Skeletal muscle tissue (tissue), 4 donors: ENCODE data around the gene NPPB. TPM values are rescaled to one million over a fixed set of nuclear protein-coding genes. Genes with fewer than 3 reads are reported as not detected.

ENCODE experiments used
- H3K27ac ChIP-seq: one replicate; pipeline ENCODE4 v1.7.0; 2013; ENCODE audit warnings: mild to moderate bottlenecking, low read depth, low read length, inconsistent platforms
- H3K27me3 ChIP-seq, 3 donors: one replicate each; pipeline ENCODE4 v1.7.0; 2013; ENCODE audit warnings: low read length in 3 of 3; ENCODE audit not compliant: control insufficient read depth in 3 of 3, insufficient read depth in 3 of 3
- H3K36me3 ChIP-seq, 3 donors: one replicate each; pipeline ENCODE4 v1.7.0; 2013; ENCODE audit warnings: low read length in 3 of 3; ENCODE audit not compliant: control insufficient read depth in 3 of 3, insufficient read depth in 3 of 3
- H3K4me1 ChIP-seq, 3 donors: one replicate each; pipeline ENCODE4 v1.7.0; 2013; ENCODE audit warnings: low read length in 3 of 3, mild to moderate bottlenecking in 3 of 3; ENCODE audit not compliant: control insufficient read depth in 3 of 3, insufficient read depth in 3 of 3
- H3K4me3 ChIP-seq, 3 donors: one replicate each; pipeline ENCODE4 v1.7.0; 2013; ENCODE audit warnings: low read length in 3 of 3
- H3K9ac ChIP-seq, 3 donors: one replicate each; pipeline ENCODE4 v1.7.0; 2013; ENCODE audit warnings: low read length in 3 of 3, mild to moderate bottlenecking in 3 of 3, moderate library complexity in 2 of 3, low read depth in 1 of 3
- H3K9me3 ChIP-seq, 3 donors: one replicate each; pipeline ENCODE4 v1.7.0; 2013; ENCODE audit warnings: low read length in 3 of 3; ENCODE audit not compliant: control insufficient read depth in 3 of 3
- total RNA-seq: library from RNA; depleted of rRNA; stranded (reverse); fragments of >200 nt; gene quantifications from one replicate; pipeline ENCODE4 v1.2.3, GENCODE V29; 2014
- donor health status: Osteomylitis.

Gene NPPB
- total RNA-seq, 1 donor from 2014 or later, result 1.0 TPM

- Histone ChIP-seq H3K4me3 (no peak overlapping the region), H3K27ac (no peak overlapping the region), H3K9me3 (no peaks in the 10 kb centered on the region), H3K27me3 (peaks cover 38 to 42% (median 39%) of the 10 kb centered on the region in 3 donors), H3K9ac (no peak overlapping the region), H3K4me1 (no peaks in the 10 kb centered on the region), H3K36me3 (no peaks in the 10 kb centered on the region)
Measured at GRCh38 chr1:11860587-11860986, 1.8 kb upstream of the NPPB start.

GRCh38 chr1:11860083-11860482 is 1.3 kb upstream of the NPPB start:
- Histone ChIP-seq H3K4me1 (no peaks in the 10 kb centered on the region), H3K9me3 (no peaks in the 10 kb centered on the region), H3K36me3 (no peaks in the 10 kb centered on the region), H3K9ac (no peak overlapping the region), H3K27ac (no peak overlapping the region), H3K4me3 (no peak overlapping the region), H3K27me3 (peaks cover 38 to 42% (median 39%) of the 10 kb centered on the region in 3 donors)

DNA sequence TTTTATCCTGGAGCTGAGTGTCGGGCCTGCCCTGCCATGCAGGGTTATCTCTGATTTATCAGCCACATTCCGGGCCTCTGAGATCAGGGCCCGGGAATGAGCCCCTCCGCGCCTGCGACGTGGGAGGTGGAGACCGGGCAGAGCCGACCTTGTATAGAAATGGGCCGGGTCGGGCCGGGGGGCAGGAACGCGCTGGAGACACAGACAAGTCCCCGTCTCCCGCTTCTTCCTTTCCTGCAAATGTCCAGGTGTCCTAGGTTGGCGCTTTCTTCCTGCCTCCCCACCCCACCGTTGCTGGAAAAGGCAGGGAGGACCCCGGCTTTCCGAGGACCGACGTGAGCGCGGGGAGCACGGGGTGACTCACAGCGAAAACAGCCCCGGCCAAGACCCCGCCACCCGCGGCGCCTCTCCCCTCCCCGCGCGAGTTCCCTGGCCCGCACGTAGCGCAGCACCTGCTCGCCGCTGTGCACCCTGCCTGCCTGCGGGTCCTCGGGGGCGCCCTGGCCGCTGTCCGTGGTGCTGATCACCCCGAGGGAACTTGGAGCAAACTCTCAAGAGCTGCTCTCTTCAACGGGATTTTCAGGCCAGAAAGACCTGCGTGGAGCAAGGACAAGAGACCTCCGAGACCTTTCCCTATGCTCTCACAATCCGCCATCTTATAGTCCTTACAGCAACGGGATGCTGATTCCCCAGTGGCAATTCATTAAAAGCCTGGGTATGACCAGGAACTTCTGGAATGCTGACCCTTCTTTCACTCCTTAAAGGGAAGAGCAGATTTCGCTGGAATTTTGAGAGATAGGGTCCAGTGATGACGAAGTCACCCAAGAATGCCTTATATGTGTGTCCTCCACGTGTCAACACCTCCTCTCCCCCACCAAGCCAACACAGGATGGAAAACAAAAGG is 475 bp upstream of the NPPB start:
- Histone ChIP-seq H3K36me3 (no peaks in the 10 kb centered on the region), H3K9me3 (no peaks in the 10 kb centered on the region), H3K27me3 (peaks cover 39 to 46% (median 44%) of the 10 kb centered on the region in 3 donors), H3K9ac (no peak overlapping the region), H3K27ac (no peak overlapping the region), H3K4me3 (no peak overlapping the region), H3K4me1 (no peaks in the 10 kb centered on the region)

DNA sequence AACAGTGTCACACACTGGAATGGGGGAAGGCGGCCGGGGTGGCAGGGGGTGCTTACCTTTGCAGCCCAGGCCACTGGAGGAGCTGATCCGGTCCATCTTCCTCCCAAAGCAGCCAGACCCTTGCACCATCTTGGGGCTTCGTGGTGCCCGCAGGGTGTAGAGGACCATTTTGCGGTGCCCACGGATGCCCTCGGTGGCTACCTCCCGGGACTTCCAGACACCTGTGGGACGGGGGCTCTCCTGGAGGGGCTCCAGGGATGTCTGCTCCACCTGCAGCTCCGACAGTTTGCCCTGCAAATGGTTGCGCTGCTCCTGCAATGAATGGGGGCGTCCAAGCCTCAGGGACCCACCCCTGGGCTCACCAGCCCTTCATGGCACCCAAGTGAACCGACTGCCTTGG is 587 bp downstream of the NPPB start:
- no peaks in the 10 kb centered on the region for H3K9me3 ChIP-seq
- no peaks in the 10 kb centered on the region for H3K4me1 ChIP-seq
- H3K27ac ChIP-seq, result no peak overlapping the region
- no peak overlapping the region for H3K9ac ChIP-seq
- H3K36me3 ChIP-seq, result no peaks in the 10 kb centered on the region
- peaks cover 39 to 47% (median 46%) of the 10 kb centered on the region in 3 donors for H3K27me3 ChIP-seq
- no peak overlapping the region for H3K4me3 ChIP-seq

DNA sequence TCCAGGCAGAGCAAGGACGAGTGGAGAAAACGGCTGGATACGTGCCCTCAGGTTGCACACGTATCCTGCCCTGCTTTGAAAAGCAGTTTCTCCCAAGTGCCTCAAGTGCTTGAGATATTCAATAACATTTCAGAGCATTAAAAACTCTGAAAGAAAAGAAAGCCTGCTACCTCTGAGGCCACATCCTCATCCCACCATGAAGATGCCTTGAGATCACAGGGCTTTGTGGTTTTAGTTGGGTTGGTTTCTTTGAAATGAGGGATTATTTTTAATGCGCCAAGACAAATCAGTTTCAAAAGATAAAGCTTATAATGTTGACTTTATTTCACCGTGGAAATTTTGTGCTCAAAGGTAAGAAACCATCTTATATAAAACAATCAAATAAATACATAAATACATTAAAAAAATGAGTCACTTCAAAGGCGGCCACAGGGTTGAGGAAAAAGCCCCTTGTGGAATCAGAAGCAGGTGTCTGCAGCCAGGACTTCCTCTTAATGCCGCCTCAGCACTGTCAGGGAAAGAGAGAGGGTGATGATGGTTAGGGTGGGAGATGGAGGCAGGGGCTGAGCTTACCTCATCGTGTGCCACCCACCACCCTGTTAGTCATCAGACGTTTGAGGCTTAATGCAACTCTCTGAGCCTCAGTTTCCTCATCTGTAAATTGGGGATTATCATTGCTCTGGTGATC is 1.4 kb downstream of the NPPB start:
- no peaks in the 10 kb centered on the region for H3K36me3 ChIP-seq
- peaks cover 39 to 47% (median 45%) of the 10 kb centered on the region in 3 donors for H3K27me3 ChIP-seq
- H3K9ac ChIP-seq, result no peak overlapping the region
- H3K4me1 ChIP-seq, result no peaks in the 10 kb centered on the region
- no peak overlapping the region for H3K4me3 ChIP-seq
- no peak overlapping the region for H3K27ac ChIP-seq
- H3K9me3 ChIP-seq, result no peaks in the 10 kb centered on the region

DNA sequence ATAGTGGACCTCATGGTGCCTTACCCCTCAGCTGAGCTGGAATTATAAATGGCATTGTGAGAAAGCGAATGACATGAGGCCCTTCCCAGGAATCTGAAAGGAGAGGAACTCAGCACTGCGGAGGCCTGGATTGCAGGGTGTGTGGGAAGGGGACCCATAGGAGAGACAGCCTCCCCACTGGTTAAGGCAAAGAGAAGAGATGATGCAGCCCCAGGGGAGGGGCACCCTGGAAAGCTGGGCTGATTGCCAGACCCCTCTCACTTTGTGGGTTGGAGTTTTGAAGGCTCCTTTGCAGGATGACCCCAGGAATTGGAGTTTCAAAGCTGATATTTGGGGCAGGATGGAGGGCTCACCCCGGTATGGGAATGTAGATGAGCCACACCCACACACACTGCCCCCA is 2.0 kb downstream of the NPPB start:
- H3K36me3 ChIP-seq, result no peaks in the 10 kb centered on the region
- H3K9ac ChIP-seq, result no peak overlapping the region
- no peaks in the 10 kb centered on the region for H3K4me1 ChIP-seq
- H3K27ac ChIP-seq, result no peak overlapping the region
- no peaks in the 10 kb centered on the region for H3K9me3 ChIP-seq
- no peak overlapping the region for H3K4me3 ChIP-seq
- peaks cover 38 to 47% (median 43%) of the 10 kb centered on the region in 3 donors for H3K27me3 ChIP-seq

DNA sequence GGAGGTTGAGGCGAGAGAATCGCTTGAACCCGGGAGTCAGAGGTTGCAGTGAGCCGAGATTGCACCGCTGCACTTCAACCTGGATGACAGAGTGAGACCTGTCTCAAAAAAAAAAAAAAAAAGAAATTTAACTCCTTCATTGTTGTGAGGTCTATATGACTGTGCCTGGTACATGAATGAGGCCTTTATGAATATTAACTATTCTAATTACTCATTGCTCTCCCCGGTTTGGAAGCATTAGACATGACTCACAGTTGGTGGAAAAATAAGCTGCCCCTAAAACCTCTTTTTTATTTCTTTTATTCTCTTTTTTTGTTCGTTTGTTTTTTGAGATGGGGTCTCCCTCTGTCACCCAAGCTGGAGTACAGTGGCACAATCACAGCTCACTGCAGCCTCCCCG is 3.3 kb downstream of the NPPB start:
- H3K27me3 ChIP-seq, result peaks cover 31 to 46% (median 37%) of the 10 kb centered on the region in 3 donors

GRCh38 chr1:11854519-11854918 is 4.2 kb downstream of the NPPB start:
- no peak overlapping the region for H3K4me3 ChIP-seq
- H3K27me3 ChIP-seq, result peaks cover 29 to 41% (median 40%) of the 10 kb centered on the region in 3 donors
- no peak overlapping the region for H3K9ac ChIP-seq
- H3K9me3 ChIP-seq, result no peaks in the 10 kb centered on the region
- H3K27ac ChIP-seq, result no peak overlapping the region
- H3K36me3 ChIP-seq, result no peaks in the 10 kb centered on the region
- peaks cover 0 to 2% (median 0%) of the 10 kb centered on the region in 3 donors for H3K4me1 ChIP-seq

More for the DNA sequence above, 3.3 kb downstream of the NPPB start:
- Histone ChIP-seq H3K27ac (no peak overlapping the region), H3K9ac (no peak overlapping the region), H3K9me3 (no peaks in the 10 kb centered on the region), H3K36me3 (no peaks in the 10 kb centered on the region), H3K4me1 (peaks cover 0 to 2% (median 0%) of the 10 kb centered on the region in 3 donors), H3K4me3 (no peak overlapping the region)

DNA sequence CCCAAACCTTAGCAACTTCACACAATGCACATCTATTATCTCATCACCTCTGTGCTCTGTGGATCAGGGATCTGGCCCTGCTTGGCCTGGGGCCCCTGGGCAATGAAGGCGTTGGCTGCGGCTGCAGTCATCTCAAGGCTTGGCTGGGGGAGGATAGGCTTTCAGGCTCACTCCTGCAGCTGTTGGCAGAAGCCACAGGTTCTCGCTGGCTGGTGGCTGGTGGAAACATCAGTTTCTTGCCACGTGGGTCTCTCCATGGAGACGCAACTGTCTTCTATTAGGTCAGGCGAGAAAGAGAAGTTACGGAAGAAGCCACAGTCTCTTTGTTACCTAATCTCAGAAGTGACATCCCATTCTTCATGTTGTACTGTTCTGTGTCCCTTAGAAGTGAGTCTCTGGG is 7.6 kb downstream of the NPPB start:
- H3K4me3 ChIP-seq, result no peak overlapping the region
- H3K27ac ChIP-seq, result no peak overlapping the region
- peaks cover 0 to 12% (median 9%) of the 10 kb centered on the region in 3 donors for H3K27me3 ChIP-seq

DNA sequence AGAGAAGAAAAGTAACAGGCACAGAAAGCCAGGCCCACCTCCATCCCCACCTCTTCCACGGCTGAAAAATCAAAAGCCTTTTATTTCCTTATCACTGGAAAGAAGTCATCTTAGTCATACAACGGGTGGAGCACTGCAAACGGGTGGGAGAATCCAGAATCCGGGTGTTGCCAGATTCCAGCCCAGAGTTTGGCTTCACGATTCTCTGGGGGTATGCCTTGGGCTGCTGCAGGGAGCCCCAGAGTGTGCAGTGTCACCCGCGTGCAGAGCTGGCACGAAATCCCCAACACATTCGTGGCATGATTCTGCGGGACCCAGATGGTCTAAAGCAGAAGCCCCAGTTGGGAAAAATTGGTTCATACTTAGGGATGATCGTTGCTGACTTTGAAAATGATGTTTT is 8.6 kb downstream of the NPPB start:
- Histone ChIP-seq H3K36me3 (peaks cover 3 to 10% (median 4%) of the 10 kb centered on the region in 3 donors), H3K27me3 (peaks cover 0 to 12% (median 9%) of the 10 kb centered on the region in 3 donors), H3K9me3 (no peaks in the 10 kb centered on the region), H3K9ac (no peak overlapping the region), H3K4me1 (peaks cover 0 to 4% (median 2%) of the 10 kb centered on the region in 3 donors), H3K4me3 (no peak overlapping the region), H3K27ac (no peak overlapping the region)

More for the DNA sequence above, 7.6 kb downstream of the NPPB start:
- peaks cover 0 to 4% (median 2%) of the 10 kb centered on the region in 3 donors for H3K4me1 ChIP-seq
- H3K36me3 ChIP-seq, result peaks cover 0 to 4% (median 0%) of the 10 kb centered on the region in 3 donors
- H3K9ac ChIP-seq, result no peak overlapping the region
- no peaks in the 10 kb centered on the region for H3K9me3 ChIP-seq
